HG02870 (cell line): ENCODE measurements around the gene SERPINA4.

ENCODE experiments used
- ATAC-seq: cut with Tn5 transposase; IDR thresholded peaks from one replicate; pipeline ENCODE4 v1.9.1; 2021; ENCODE audit warnings: mild to moderate bottlenecking, moderate library complexity; ENCODE audit not compliant: unreplicated experiment

The SERPINA4 gene

DNA sequence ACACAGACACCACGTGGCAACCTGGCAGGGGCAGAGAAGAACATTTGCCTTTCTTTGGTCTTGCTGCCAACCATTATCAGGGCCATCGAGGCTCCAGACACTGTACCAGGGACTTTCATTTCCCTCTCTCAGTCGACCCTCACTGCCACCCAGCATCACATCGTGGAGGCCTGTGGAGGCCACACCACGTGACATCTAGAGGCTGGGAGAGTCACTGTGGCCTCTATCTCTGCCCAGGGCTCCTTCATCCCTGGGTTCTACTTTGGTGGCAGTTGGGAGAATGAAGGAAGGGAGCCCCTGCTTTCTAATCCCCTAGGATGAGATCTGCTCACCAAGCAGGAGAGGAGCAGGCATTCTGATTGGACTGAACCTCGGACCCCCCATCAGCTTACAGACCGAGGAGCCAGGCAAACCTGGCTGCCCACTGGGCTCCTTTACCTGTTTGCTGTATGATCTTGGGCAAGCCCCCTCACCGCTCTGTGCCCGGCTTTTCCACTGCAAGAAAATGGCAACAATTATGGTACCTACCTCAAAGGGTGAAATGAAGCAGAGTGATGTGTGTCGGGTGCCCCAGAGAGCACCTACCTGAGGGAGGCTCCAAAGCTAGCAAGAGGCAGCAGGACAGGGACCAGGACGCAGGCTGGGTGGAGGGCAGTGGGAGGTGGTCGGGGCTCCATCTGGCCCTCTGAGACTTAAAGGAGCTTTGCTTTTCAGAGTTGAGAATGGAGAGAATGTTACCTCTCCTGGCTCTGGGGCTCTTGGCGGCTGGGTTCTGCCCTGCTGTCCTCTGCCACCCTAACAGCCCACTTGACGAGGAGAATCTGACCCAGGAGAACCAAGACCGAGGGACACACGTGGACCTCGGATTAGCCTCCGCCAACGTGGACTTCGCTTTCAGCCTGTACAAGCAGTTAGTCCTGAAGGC is 52.7 kb downstream of the SERPINA4 start:
- ATAC-seq, result no peak

DNA sequence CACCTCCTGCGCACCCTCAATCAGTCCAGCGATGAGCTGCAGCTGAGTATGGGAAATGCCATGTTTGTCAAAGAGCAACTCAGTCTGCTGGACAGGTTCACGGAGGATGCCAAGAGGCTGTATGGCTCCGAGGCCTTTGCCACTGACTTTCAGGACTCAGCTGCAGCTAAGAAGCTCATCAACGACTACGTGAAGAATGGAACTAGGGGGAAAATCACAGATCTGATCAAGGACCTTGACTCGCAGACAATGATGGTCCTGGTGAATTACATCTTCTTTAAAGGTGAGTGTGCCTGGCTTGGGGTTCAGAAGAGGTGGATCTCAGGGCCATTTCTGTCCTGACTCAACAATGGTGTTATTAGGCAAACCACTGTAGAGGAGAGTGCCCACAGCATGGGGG is 53.6 kb downstream of the SERPINA4 start:
- ATAC-seq, result no peak

DNA sequence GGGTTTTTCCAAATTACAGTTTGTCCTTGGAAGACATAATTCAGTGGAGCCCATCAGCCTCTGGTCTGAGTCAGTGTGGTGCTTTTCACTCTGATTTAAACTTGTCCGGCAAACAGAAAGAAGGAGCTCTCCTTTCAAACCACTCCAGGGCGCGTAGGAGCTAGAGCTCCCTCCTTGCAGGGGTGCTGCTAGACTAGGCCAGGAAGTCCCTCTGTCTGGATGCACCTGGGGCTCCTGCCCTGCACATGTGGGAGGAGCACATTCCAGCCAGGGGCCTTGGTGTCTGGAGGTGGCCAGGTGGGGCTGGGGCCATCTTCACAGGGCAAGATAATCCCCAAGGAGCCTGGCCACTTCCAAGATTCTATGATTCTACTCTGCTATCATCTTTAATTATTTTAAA is 54.0 kb downstream of the SERPINA4 start:
- no peak for ATAC-seq

DNA sequence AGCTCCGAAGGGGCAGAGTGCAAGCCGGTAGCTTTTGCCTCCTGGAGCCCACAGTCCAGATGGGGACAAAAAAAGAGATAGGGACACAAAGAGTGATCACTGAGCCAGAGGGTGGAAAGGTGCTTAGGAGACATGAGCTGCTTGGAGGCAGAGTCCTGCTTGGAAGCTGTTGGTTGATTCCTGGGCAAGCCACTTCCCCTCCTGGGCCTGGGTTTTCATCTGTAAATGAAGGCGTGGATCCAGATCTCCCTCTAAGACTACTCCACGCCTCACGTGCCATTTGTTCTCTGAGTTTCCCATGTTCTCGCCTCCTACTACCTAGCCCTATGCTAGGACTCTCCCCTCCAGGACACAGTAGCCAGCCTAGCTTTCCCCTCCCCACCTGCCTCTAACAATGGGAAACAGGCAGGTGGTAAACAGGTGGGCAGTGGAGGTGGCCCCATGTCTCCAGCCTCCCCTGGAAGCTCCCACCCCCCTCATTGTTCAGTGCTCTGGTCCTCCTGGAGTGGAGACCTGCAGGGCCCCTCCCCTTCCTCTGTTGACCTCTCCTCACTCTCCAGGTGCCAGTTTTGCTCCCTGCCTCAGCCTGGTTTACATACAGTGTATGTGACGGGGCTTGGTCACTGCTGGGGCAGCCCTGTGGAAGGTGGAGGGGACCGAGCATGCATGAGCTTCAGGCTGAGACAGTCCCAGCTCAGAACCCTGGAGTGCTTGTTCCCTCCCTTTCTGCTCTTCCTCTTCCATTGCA is 54.8 kb downstream of the SERPINA4 start:
- ATAC-seq, result no peak

GRCh38 chr14:94617366-94617941 is 56.2 kb downstream of the SERPINA4 start:
- ATAC-seq, result no peak

- ATAC-seq, result no peak
Observed at GRCh38 chr14:94617988-94618822, 57.0 kb downstream of the SERPINA4 start.

DNA sequence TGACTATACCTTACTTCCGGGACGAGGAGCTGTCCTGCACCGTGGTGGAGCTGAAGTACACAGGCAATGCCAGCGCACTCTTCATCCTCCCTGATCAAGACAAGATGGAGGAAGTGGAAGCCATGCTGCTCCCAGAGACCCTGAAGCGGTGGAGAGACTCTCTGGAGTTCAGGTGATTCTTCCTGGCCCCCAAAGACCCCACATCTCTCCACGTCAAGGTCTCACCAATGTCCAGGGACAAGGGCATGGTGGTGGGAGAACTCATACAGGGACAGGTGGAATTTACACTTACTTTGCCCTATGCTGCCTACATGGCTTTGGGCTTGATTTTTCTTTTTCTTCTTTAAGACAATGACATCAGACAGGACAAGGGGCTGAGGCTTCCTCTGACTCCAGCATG is 58.1 kb downstream of the SERPINA4 start:
- ATAC-seq, result no peak
